Loucy (cell line): ENCODE measurements around the gene SLC38A10.
"Not testable (repeated sequence)": the region's sequence is repeated elsewhere in the genome, so short reads cannot be mapped to it uniquely, and the experiment has no call there.

Experiments
- H2AFZ ChIP-seq: fragments of 200-600 bp; sonication (generic); 2 replicates; pipeline ENCODE4 v1.6.0; 2016; ENCODE audit warnings: antibody characterized with exemption, mild to moderate bottlenecking, low read length, moderate library complexity
- H3F3A ChIP-seq: fragments of 200-600 bp; 2 replicates; pipeline ENCODE4 v1.6.0; 2016; ENCODE audit warnings: antibody characterized with exemption, low read depth, mild to moderate bottlenecking
- H3K27me3 ChIP-seq: fragments of 200-600 bp; sonication (generic); 2 replicates; pipeline ENCODE4 v1.6.1; 2014; ENCODE audit warnings: low read length, mild to moderate bottlenecking; ENCODE audit not compliant: insufficient read depth, poor library complexity, severe bottlenecking
- H3K36me3 ChIP-seq: fragments of 200-600 bp; sonication (generic); 2 replicates; pipeline ENCODE4 v1.6.1; 2016; ENCODE audit warnings: low read length; ENCODE audit not compliant: insufficient read depth
- H3K4me1 ChIP-seq: fragments of 200-600 bp; sonication (generic); 2 replicates; pipeline ENCODE4 v1.5.1; 2014; ENCODE audit warnings: low read length, mild to moderate bottlenecking; ENCODE audit not compliant: insufficient read depth, poor library complexity, severe bottlenecking
- H3K4me2 ChIP-seq: fragments of 200-600 bp; sonication (generic); 2 replicates; pipeline ENCODE4 v1.6.0; 2014; ENCODE audit warnings: antibody characterized with exemption, low read length, low read depth, mild to moderate bottlenecking; ENCODE audit not compliant: poor library complexity, severe bottlenecking
- H3K4me3 ChIP-seq: fragments of 200-600 bp; sonication (generic); 2 replicates; pipeline ENCODE4 v1.5.1; 2014; ENCODE audit warnings: low read length, mild to moderate bottlenecking, mixed read lengths; ENCODE audit not compliant: poor library complexity, severe bottlenecking
- H3K79me2 ChIP-seq: fragments of 200-600 bp; sonication (generic); 2 replicates; pipeline ENCODE4 v1.6.1; 2014; ENCODE audit warnings: low read length; ENCODE audit not compliant: insufficient read depth
- H3K9ac ChIP-seq: fragments of 200-600 bp; sonication (generic); 2 replicates; pipeline ENCODE4 v1.6.0; 2014; ENCODE audit warnings: mild to moderate bottlenecking, low read depth, low read length, moderate library complexity; ENCODE audit not compliant: poor library complexity, severe bottlenecking
- H3K9me2 ChIP-seq: fragments of 200-600 bp; sonication (generic); replicated peaks from 2 replicates; pipeline ENCODE4 v1.6.1; 2016; ENCODE audit warnings: low read depth, low read length, mixed read lengths
- H3K9me3 ChIP-seq: fragments of 200-600 bp; sonication (generic); 2 replicates; pipeline ENCODE4 v1.6.1; 2014; ENCODE audit warnings: mild to moderate bottlenecking, antibody characterized with exemption, low read length, low read depth; ENCODE audit not compliant: insufficient read depth
- H4K20me1 ChIP-seq: fragments of 200-600 bp; sonication (generic); 2 replicates; pipeline ENCODE4 v1.6.0; 2014; ENCODE audit warnings: antibody characterized with exemption, low read length, mild to moderate bottlenecking; ENCODE audit not compliant: insufficient read depth, poor library complexity, severe bottlenecking
- CTCF ChIP-seq: fragments of 200-600 bp; sonication (generic); conservative IDR thresholded peaks from 2 replicates; pipeline ENCODE4 v1.5.1; 2014; ENCODE audit warnings: mild to moderate bottlenecking, antibody characterized with exemption, low read length
- EZH2phosphoT487 ChIP-seq: fragments of 200-600 bp; IDR thresholded peaks from 2 replicates; pipeline ENCODE4 v1.6.1; 2018; ENCODE audit warnings: antibody characterized with exemption, mild to moderate bottlenecking, moderate library complexity, borderline replicate concordance

The SLC38A10 gene

DNA sequence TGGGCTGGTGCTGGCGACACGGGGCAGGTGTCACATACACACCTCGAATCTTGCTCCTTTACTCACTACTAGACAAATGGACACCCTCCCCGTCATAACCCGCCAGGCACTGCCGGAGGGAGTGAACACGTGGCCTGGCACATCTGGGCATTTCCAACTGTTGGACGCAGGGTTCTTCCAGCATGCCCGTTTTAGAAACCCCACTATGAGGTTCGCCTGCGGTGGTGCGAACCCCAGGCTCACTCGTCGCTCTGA is 65.5 kb downstream of the SLC38A10 start:
- Histone ChIP-seq H3K9me3 (no peaks in the 10 kb centered on the region), H3K4me2 (no peak overlapping the region)

GRCh38 chr17:81228834-81229665 is 66.1 kb downstream of the SLC38A10 start:
- Histone ChIP-seq H3K4me3 (no peak overlapping the region), H3K4me1 (peaks cover 5% of the 10 kb centered on the region), H3F3A (no peaks in the 10 kb centered on the region; the same call in 1 of the 2 replicates), H3K36me3 (peaks cover 17% of the 10 kb centered on the region; the same call in 1 of the 2 replicates), H3K9me2 (no peaks in the 10 kb centered on the region), H3K79me2 (no peaks in the 10 kb centered on the region), H2AFZ (no peak overlapping the region), H3K27me3 (no peaks in the 10 kb centered on the region), H4K20me1 (no peaks in the 10 kb centered on the region), H3K9me3 (no peaks in the 10 kb centered on the region), H3K9ac (no peak overlapping the region), H3K4me2 (no peak overlapping the region)
- no peak for TF ChIP-seq EZH2phosphoT487

More for the DNA sequence above, 65.5 kb downstream of the SLC38A10 start:
- no peaks in the 10 kb centered on the region; the same call in 1 of the 2 replicates for H3F3A ChIP-seq
- H3K9me2 ChIP-seq = no peaks in the 10 kb centered on the region
- H3K79me2 ChIP-seq = no peaks in the 10 kb centered on the region
- H3K27me3 ChIP-seq = no peaks in the 10 kb centered on the region
- H4K20me1 ChIP-seq = no peaks in the 10 kb centered on the region
- peaks cover 17% of the 10 kb centered on the region; the same call in 1 of the 2 replicates for H3K36me3 ChIP-seq
- no peak for TF ChIP-seq CTCF
- TF ChIP-seq EZH2phosphoT487 = no peak
- no peak overlapping the region for H2AFZ ChIP-seq
- H3K9ac ChIP-seq = no peak overlapping the region
- no peak overlapping the region for H3K4me3 ChIP-seq
- H3K4me1 ChIP-seq = peaks cover 5% of the 10 kb centered on the region

GRCh38 chr17:81228420-81228819 is 66.7 kb downstream of the SLC38A10 start:
- no peaks in the 10 kb centered on the region for H3K9me2 ChIP-seq
- no peaks in the 10 kb centered on the region for H3K9me3 ChIP-seq
- H4K20me1 ChIP-seq = no peaks in the 10 kb centered on the region
- H3K27me3 ChIP-seq = no peaks in the 10 kb centered on the region
- H3K4me2 ChIP-seq = no peak overlapping the region
- H3K36me3 ChIP-seq = peaks cover 17% of the 10 kb centered on the region; the same call in 1 of the 2 replicates
- no peak for TF ChIP-seq EZH2phosphoT487
- TF ChIP-seq CTCF = no peak
- no peak overlapping the region for H3K4me3 ChIP-seq
- H2AFZ ChIP-seq = no peak overlapping the region
- H3K79me2 ChIP-seq = no peaks in the 10 kb centered on the region
- peaks cover 6% of the 10 kb centered on the region for H3K4me1 ChIP-seq
- no peaks in the 10 kb centered on the region; the same call in 1 of the 2 replicates for H3F3A ChIP-seq
- no peak overlapping the region for H3K9ac ChIP-seq

GRCh38 chr17:81227630-81228029 is 67.5 kb downstream of the SLC38A10 start:
- H3K27me3 ChIP-seq, H4K20me1 ChIP-seq: not testable (repeated sequence)
- peak overlapping the region; percentile 22 for H3K4me2 ChIP-seq

More at GRCh38 chr17:81227630-81228029, 67.5 kb downstream of the SLC38A10 start:
- H3K9ac ChIP-seq, H2AFZ ChIP-seq, H3K9me3 ChIP-seq, H3K9me2 ChIP-seq, H3K4me3 ChIP-seq, H3K79me2 ChIP-seq, H3K4me1 ChIP-seq, H3F3A ChIP-seq: not testable (repeated sequence)
- peaks cover 14% of the 10 kb centered on the region; the same call in 1 of the 2 replicates for H3K36me3 ChIP-seq
